Endothelial cell of umbilical vein (primary cell): ENCODE results near the gene ASCL3. TPM values are rescaled to one million over a fixed set of nuclear protein-coding genes. Genes with fewer than 3 reads are reported as not detected.

Experiments
- BruUV-seq: library from RNA; stranded (reverse); fragments of 400-500 nt; replicated peaks from 2 replicates; lab custom pipeline; 2021; lab: Mats Ljungman, UMichigan
- CTCF ChIA-PET: fragments of 300-600, 350-600 bp; sonication (Branson Sonifier 250); formaldehyde crosslinking; loops from one replicate; lab custom pipeline; 2021; ENCODE audit warnings: antibody characterized with exemption, inconsistent platforms; lab: Charles Lee
- POLR2A ChIA-PET: fragments of 300-600, 350-600 bp; sonication (Branson Sonifier 250); formaldehyde crosslinking; loops from one replicate; lab custom pipeline; 2021; ENCODE audit warnings: antibody characterized with exemption, inconsistent platforms; lab: Charles Lee
- DNase-seq: peaks from one replicate; pipeline ENCODE4 v3.0.0-alpha.2; 2011; ENCODE audit warnings: low read depth, low spot score
- FAIRE-seq: peaks from 2 replicates; lab custom pipeline; 2011; peaks lifted over from hg19 to GRCh38; lab: Jason Lieb, UNC
- H2AFZ ChIP-seq: 2 replicates; pipeline ENCODE4 v1.6.0; 2012; ENCODE audit warnings: low read depth, low read length, control low read depth, inconsistent platforms
- H3K27ac ChIP-seq: 2 replicates; pipeline ENCODE4 v1.5.1; 2011; ENCODE audit warnings: low read depth, mild to moderate bottlenecking, control low read depth, low read length, moderate library complexity; ENCODE audit not compliant: insufficient read depth
- H3K27me3 ChIP-seq, 2 experiments: 2 replicates each; pipeline versions ENCODE4 v1.6.0 to v1.6.1; 2011; ENCODE audit warnings: low read length in 2 of 2, mixed read lengths in 1 of 2; ENCODE audit not compliant: control insufficient read depth in 2 of 2, insufficient read depth in 2 of 2
- H3K36me3 ChIP-seq, 2 experiments: 2 replicates in 1 of 2; 3 replicates in 1 of 2; pipeline ENCODE4 v1.5.1; 2011; ENCODE audit warnings: low read length in 2 of 2, mild to moderate bottlenecking in 1 of 2, moderate library complexity in 1 of 2; ENCODE audit not compliant: control insufficient read depth in 2 of 2, insufficient read depth in 2 of 2; ENCODE audit errors: extremely low read depth in 1 of 2
- H3K4me1 ChIP-seq: 3 replicates; pipeline ENCODE4 v1.5.1; 2011; ENCODE audit warnings: mild to moderate bottlenecking, low read length; ENCODE audit not compliant: control insufficient read depth, insufficient read depth; ENCODE audit errors: extremely low read depth
- H3K4me2 ChIP-seq: 2 replicates; pipeline ENCODE4 v1.6.1; 2011; ENCODE audit warnings: low read length, control low read depth, mixed read lengths; ENCODE audit not compliant: insufficient read depth
- H3K4me3 ChIP-seq, 3 experiments: fragments of 200-600 bp in 1 of 3; sonication (generic), shearing (Covaris generic) in 1 of 3; replicated peaks in 1 of 3; 2 replicates each; pipeline ENCODE4 v1.5.1; 2011 to 2016; ENCODE audit warnings: control low read depth in 3 of 3, low read length in 3 of 3, mild to moderate bottlenecking in 2 of 3, inconsistent platforms in 1 of 3, low read depth in 1 of 3, moderate library complexity in 1 of 3; ENCODE audit not compliant: insufficient read depth in 1 of 3
- H3K79me2 ChIP-seq: 2 replicates; pipeline ENCODE4 v1.6.0; 2012; ENCODE audit warnings: low read length, inconsistent platforms; ENCODE audit not compliant: control insufficient read depth, insufficient read depth
- H3K9ac ChIP-seq: replicated peaks from 2 replicates; pipeline ENCODE3; 2011; ENCODE audit warnings: low read length, control low read depth; ENCODE audit not compliant: insufficient read depth; ENCODE audit errors: extremely low read depth
- H3K9me1 ChIP-seq: replicated peaks from 3 replicates; pipeline ENCODE4 v1.6.0; 2011; ENCODE audit warnings: mild to moderate bottlenecking, low read length; ENCODE audit not compliant: control insufficient read depth, insufficient read depth; ENCODE audit errors: extremely low read depth
- H3K9me3 ChIP-seq: replicated peaks from 2 replicates; pipeline ENCODE4 v1.5.1; 2012; ENCODE audit warnings: low read length, inconsistent platforms; ENCODE audit not compliant: control insufficient read depth, insufficient read depth
- H4K20me1 ChIP-seq: replicated peaks from 2 replicates; pipeline ENCODE3; 2011; ENCODE audit warnings: mild to moderate bottlenecking, low read length; ENCODE audit not compliant: control insufficient read depth, insufficient read depth; ENCODE audit errors: extremely low read depth
- CTCF ChIP-seq, 2 donors: IDR thresholded peaks; 1 replicate in 1 of 2; 2 replicates in 1 of 2; pipeline ENCODE4 v1.5.1; 2011; ENCODE audit warnings: low read length in 2 of 2, mild to moderate bottlenecking in 2 of 2, moderate library complexity in 2 of 2, control low read depth in 1 of 2, inconsistent platforms in 1 of 2, low read depth in 1 of 2; ENCODE audit not compliant: insufficient read depth in 1 of 2; ENCODE audit errors: extremely low read depth in 1 of 2
- EZH2 ChIP-seq: IDR thresholded peaks from 2 replicates; pipeline ENCODE4 v1.6.1; 2012; ENCODE audit warnings: borderline replicate concordance, low read depth, mild to moderate bottlenecking, moderate library complexity, low read length, inconsistent platforms; ENCODE audit not compliant: severe bottlenecking
- FOS ChIP-seq: IDR thresholded peaks from 2 replicates; pipeline ENCODE4 v1.6.1; 2011; ENCODE audit warnings: mild to moderate bottlenecking, low read length, moderate library complexity, borderline replicate concordance; ENCODE audit not compliant: insufficient read depth
- GATA2 ChIP-seq: IDR thresholded peaks from 2 replicates; pipeline ENCODE4 v1.7.0; 2011; ENCODE audit warnings: low read depth, mild to moderate bottlenecking, moderate library complexity, mixed read lengths, low read length; ENCODE audit not compliant: insufficient read length, insufficient read depth
- JUN ChIP-seq: IDR thresholded peaks from 2 replicates; pipeline ENCODE4 v1.6.1; 2011; ENCODE audit warnings: borderline replicate concordance, low read depth; ENCODE audit not compliant: insufficient read length, insufficient read depth
- MYC ChIP-seq: IDR thresholded peaks from one replicate; pipeline ENCODE4 v1.6.1; 2011; ENCODE audit warnings: mild to moderate bottlenecking, low read depth, low read length
- POLR2A ChIP-seq: IDR thresholded peaks from 2 replicates; pipeline ENCODE4 v1.6.1; 2012; ENCODE audit warnings: low read depth, mild to moderate bottlenecking, control low read depth, low read length
- POLR2AphosphoS5 ChIP-seq: IDR thresholded peaks from 2 replicates; pipeline ENCODE4 v1.6.1; 2012; ENCODE audit warnings: low read depth, mild to moderate bottlenecking, control low read depth, low read length, moderate library complexity; ENCODE audit not compliant: insufficient read depth
- dilution Hi-C: fragments of 300-500 bp; cut with MboI; formaldehyde crosslinking; loops from one replicate; pipeline ENCODE4 v1.15.0; 2019; ENCODE audit warnings: low sequenced_read_pairs; ENCODE audit not compliant: extremely low pct_ligation_motif_present
- intact Hi-C: fragments of 100-400 bp; cut with micrococcal nuclease; formaldehyde crosslinking; loops from one replicate; pipeline ENCODE4 v1.10.0; 2022
- polyA plus RNA-seq, 4 experiments: library from polyadenylated mRNA; depleted of rRNA in 3 of 4; stranded (reverse) in 3 of 4; unstranded in 1 of 4; fragments of >200 nt; gene quantifications; 2 replicates each; pipeline versions ENCODE4 v1.2.1 to v1.2.3, GENCODE V29; 2011 to 2012; ENCODE audit warnings: missing spikeins in 1 of 4
- total RNA-seq: library from RNA; stranded (reverse); gene quantifications from 2 replicates; pipeline ENCODE4 v1.2.3, GENCODE V29; 2021
- TF ChIP-seq, protein P1 (sequence below): IDR thresholded peaks from 2 replicates; pipeline ENCODE4 v1.6.1; 2011; ENCODE audit not compliant: insufficient read depth, insufficient read length

The ASCL3 gene
- total and polyA plus RNA-seq, 2 donors (not counting 3 experiments of a cell fraction or from before 2014, with no cell fraction given) = not detected

GRCh38 chr11:8989453-8989852 lies 46.6 kb upstream of the ASCL3 start:
- H3K9ac ChIP-seq = no peak overlapping the region
- dilution Hi-C loops (no loop called here), intact Hi-C loops (no loop called here)
- no peaks in the 10 kb centered on the region for H4K20me1 ChIP-seq
- H3K9me1 ChIP-seq = no peaks in the 10 kb centered on the region
- no peak overlapping the region for H2AFZ ChIP-seq
- CTCF ChIA-PET = no interaction called here
- no peaks in the 10 kb centered on the region for H3K27me3 ChIP-seq
- FAIRE-seq = no peak
- no peak overlapping the region for H3K27ac ChIP-seq
- H3K36me3 ChIP-seq = no peaks in the 10 kb centered on the region
- TF ChIP-seq MYC = no peak
- no peak for TF ChIP-seq JUN
- TF ChIP-seq FOS = no peak
- TF ChIP-seq, protein P1, sequence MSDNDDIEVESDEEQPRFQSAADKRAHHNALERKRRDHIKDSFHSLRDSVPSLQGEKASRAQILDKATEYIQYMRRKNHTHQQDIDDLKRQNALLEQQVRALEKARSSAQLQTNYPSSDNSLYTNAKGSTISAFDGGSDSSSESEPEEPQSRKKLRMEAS = no peak
- no peak for TF ChIP-seq EZH2
- TF ChIP-seq POLR2A = no peak
- TF ChIP-seq CTCF (IDR thresholded peaks at IDR 0.05; ENCODE audit: extremely low read depth in 1 of 2, insufficient read depth in 1 of 2, low read depth in 1 of 2, low read length in 2 of 2) = no peak
- TF ChIP-seq GATA2 = no peak
- TF ChIP-seq POLR2AphosphoS5 = no peak
- DNase-seq = no peak
- no peak overlapping the region for H3K4me2 ChIP-seq
- POLR2A ChIA-PET = interaction anchor here (1.2 kb wide), 1 partner anchor 14 kb away, joined by 3 read pairs; the partner anchor contains the start of gene NRIP3
- H3K4me1 ChIP-seq = no peaks in the 10 kb centered on the region
- no peaks in the 10 kb centered on the region for H3K9me3 ChIP-seq
- no peaks in the 10 kb centered on the region for H3K79me2 ChIP-seq
- BruUV-seq = no TSS peak
- H3K4me3 ChIP-seq = no peak overlapping the region
